LNCaP clone FGC (cell line): Measurements from ENCODE around the gene RNF103.

Experiments used
- DNase-seq: peaks from one replicate; pipeline ENCODE4 v3.0.0-alpha.2; 2011; ENCODE audit warnings: low read depth
- H3K4me3 ChIP-seq: 2 replicates; pipeline ENCODE4 v1.5.1; 2011; ENCODE audit warnings: mild to moderate bottlenecking, low read depth, low read length, control low read depth
- TF ChIP-seq, protein P1 (sequence below): IDR thresholded peaks from 2 replicates; pipeline ENCODE4 v1.5.1; 2012; ENCODE audit warnings: mild to moderate bottlenecking; ENCODE audit not compliant: control insufficient read depth, insufficient read depth; ENCODE audit errors: extremely low read depth

Gene RNF103

DNA sequence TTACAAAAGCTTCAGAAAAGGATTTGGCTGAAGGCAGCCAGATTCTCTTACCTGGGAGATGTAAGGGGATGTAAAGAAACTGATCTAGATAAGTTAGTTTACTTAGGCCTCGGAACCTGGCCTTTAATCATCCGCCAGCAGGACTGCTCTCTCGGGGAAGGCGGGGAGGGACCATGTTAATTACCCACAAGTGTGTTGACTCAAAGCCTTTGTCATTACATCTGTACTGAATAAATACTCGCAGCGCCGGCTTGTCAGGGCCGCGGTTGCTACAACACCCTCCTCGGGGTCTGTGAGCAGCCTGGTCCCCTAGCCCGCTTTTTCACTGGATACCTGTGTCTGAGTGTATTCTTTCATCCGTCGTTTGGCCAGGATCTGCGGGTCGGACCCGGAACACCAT, 67.2 kb downstream of the RNF103 start:
- TF ChIP-seq, protein P1, sequence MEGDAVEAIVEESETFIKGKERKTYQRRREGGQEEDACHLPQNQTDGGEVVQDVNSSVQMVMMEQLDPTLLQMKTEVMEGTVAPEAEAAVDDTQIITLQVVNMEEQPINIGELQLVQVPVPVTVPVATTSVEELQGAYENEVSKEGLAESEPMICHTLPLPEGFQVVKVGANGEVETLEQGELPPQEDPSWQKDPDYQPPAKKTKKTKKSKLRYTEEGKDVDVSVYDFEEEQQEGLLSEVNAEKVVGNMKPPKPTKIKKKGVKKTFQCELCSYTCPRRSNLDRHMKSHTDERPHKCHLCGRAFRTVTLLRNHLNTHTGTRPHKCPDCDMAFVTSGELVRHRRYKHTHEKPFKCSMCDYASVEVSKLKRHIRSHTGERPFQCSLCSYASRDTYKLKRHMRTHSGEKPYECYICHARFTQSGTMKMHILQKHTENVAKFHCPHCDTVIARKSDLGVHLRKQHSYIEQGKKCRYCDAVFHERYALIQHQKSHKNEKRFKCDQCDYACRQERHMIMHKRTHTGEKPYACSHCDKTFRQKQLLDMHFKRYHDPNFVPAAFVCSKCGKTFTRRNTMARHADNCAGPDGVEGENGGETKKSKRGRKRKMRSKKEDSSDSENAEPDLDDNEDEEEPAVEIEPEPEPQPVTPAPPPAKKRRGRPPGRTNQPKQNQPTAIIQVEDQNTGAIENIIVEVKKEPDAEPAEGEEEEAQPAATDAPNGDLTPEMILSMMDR: no peak
- DNase-seq: no peak

More for the DNA sequence above, 67.2 kb downstream of the RNF103 start:
- H3K4me3 ChIP-seq: no peak overlapping the region
